Measurements from ENCODE around the gene MAP1LC3A.

Gene MAP1LC3A

DNA sequence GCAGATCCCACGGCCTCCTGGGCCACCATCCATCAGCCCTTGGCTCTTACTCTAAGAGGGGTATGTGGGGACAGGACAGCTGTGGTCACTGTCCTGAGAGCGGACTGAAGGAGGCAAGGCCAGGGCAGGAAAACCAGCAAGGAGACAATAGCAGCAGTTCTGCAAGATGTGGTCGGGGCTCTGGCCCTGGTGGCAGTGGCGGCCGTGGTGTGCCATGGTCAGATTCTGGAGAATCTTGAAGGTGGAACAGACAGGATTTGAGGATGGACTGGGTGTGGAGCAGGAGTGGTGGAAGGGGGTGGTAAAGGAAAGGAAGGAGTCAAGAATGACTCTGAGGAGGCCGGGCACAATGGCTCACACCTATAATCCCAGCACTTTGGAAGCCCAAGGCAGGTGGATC lies 5.9 kb upstream of the MAP1LC3A start:
- DNase-seq = no peak

DNA sequence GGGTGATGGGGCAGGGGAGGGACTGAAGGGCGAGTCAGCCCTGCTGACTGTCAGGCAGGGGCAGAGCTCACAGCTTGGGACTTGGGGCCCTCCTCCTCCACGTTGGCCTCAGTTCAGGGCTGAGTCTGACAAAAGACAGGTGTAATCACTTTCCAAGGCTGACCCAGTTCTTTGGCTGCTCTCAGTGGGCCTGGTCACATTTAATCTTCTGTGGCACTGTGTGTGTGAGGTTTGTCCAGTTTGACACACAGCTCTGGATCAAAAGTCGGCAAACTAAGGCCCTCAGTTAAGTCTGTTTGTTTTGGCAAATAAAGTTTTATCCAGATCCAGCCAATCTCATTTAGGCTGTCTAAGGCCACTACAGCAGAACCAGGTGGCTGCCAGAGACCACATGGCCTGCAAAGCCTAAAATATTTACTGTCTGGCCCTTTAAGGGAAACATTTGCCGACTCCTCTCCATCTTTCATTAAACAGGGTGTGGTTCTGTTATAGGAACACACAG lies 5.1 kb upstream of the MAP1LC3A start:
- no peak for DNase-seq

DNA sequence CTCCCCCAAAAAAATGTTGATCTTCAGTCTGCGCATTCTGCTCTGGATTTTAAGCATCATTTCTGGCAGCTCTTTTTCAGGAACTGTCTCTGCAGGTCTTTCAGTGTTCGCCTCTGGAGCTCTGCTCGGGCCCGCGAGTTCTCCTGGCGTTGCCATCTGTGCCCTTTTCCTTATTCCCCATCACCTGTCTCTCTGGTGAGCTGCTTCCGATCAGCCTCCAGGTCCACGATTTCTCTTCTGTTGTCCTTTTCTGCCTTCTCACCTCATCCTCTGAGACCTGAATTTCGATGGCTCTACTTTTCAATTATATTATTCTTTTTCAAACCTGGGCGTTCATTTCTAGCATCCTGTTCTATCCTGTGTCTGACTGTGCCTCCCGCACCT lies 590 bp upstream of the MAP1LC3A start:
- DNase-seq = no peak

DNA sequence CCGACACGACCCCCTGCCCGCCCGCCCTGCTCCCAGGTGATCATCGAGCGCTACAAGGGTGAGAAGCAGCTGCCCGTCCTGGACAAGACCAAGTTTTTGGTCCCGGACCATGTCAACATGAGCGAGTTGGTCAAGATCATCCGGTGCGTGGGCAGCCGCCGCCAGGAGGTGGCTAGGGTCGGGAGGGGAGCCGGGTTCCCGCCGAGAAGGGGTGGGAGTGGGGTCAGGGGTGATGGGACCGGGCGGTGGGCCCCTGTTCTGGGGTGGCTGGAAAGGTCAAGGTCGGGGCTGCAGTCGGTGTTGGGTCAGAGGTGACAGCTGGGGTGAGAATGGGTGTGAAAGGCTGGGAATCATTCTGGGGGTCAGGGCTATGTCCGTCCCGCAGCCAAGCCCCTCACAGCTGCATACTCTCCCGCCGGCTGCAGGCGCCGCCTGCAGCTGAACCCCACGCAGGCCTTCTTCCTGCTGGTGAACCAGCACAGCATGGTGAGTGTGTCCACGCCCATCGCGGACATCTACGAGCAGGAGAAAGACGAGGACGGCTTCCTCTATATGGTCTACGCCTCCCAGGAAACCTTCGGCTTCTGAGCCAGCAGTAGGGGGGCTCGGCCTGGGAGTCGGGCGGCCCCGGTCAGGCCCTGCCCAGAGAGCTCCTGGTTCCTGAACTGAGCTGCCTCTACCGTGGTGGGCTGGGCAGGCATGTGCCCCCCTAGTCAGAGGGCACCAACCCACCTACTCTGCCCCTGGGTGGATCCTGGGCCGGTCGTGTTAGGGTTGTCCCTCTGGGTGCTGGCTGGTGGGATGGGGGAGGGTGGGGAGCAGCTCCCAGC lies 1.0 kb downstream of the MAP1LC3A start:
- no peak for DNase-seq

DNA sequence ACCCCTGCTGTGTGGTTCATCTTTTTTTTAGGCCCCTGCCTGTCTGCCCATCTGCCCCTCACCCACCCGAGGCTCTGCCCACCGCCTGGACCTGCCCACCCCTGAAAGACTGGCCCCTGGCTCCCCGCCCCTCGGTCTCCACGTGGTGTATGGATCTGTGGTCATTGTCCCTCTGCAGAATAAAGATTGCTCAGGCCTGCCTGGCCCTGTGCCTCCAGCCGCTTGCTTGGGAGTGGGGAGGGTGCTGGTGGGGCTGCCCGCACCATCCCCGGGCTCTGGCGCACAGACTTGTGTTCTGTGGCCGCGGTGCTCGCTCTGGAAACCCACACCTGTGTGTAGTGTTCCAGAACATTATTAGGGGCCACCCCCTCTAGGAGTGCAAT lies 1.6 kb downstream of the MAP1LC3A start:
- no peak for DNase-seq

DNA sequence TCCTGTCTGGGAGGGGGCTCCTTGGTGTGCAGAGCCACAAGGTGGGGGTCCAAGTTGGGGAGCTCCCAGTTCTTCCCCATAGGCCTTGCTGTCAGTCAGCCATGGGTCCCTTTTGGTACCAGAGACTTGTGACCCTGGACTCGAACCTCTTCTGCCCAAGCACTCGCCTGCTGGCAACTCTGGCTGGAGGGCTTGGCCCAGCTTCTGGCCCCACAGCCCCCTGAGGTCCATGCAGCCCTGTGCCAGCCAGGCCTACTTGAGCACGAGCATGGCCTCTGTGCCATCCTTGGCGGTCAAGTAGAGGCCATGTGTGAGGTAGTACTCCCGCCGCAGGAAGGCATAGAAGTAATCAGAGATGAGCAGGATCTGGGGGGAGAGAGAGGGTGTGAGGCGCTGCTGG lies 2.1 kb downstream of the MAP1LC3A start:
- DNase-seq = no peak

DNA sequence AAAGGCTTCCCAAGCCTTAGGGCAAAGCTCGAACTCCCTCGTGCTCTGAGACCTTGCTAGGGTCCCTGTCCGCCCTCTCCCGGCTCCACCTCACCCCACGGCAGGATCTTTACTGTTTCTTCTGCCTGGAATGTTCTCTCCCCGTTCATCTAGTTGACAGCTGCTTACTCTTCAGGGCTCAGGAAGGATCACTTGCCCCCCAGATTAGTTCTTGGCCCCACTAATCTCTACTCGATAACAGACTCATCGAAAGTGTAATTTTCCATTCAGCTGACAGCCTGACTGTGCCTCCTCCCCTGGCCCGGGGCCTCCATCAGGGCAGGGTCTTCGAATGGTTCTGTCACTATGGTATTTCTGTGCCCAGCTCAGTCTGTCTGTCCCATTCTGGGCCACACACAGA lies 3.1 kb downstream of the MAP1LC3A start:
- no peak for DNase-seq

DNA sequence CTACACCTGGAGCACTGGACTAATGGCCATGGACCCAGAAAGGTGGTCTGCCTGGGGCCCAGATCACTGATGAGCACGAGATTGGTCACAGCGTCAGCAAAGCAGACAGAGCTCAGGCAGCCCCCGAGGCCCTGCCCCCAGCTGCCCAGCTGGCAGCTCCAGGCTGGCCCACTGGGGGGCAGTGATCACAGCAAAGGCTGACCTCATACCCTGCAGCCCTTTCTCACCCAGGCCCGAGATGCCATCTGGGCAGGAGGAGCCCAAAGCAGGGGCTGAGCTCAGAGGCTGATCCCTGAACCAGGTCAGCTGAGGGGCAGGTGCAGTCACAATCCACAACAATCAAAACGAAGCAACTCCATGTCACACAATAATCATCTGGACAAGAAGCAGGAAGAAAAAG lies 4.1 kb downstream of the MAP1LC3A start:
- DNase-seq = no peak

DNA sequence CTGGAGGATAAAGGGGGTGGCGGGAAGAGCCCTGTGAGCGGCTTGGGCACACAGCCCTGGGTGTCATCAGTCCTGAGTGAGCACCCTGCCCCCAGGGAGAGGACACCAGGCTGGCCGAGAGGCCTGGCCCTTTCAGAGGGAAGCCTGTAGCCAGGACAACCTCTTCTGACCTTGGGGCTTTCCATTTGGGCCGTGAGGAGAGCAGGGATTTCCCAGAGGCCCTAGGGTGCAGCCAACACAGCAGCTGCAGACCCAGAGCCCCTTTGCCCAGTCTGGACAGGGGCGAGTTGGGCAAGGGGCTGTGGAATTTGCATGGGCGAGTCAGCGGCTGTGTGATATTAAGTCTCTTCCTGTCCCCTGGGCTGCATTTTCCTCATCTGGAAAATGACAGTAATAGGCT lies 6.3 kb downstream of the MAP1LC3A start:
- no peak for DNase-seq

DNA sequence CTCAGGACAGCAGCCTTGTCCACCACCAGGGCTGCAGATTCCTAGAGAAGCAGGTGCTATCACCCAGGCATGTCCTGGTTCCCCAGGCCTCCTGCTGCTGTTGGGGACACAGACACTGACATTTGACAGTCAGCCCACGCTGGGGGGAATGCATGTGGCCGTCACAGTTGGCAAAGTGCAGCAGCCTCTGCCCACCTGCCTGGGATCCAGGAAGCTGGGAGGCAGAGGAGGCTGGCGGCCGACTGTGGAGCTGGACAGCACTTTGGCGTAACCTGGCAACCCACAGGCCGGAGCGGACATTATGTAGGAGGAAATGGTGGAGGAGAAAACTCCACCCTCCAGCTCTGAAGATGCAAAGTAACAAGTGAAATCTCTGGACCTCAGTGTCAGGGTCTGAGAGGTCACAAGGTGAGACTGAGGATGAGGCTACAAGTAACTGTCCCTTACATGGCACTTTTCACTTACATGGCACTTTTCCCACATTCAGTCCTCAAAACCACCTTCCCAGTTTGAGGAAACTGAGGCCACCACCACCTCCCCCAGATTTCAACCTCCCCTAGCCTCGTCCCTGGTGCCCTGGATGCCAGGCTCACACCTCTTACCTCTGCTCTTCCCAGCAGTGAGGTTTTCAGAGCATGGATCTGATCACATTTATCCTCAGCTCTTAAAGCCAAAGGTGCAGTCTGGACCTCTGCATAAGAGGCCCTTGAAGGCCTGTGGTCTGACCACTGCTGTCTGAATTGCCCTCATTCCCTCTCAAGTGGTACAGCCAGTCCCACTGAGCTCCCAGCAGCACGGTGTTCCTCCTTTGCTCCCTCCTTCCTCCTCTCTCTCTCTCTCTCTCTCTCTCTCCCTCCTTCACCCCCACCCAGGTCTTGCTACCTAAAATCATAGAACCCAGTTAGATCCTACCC lies 8.7 kb downstream of the MAP1LC3A start:
- no peak for DNase-seq

DNA sequence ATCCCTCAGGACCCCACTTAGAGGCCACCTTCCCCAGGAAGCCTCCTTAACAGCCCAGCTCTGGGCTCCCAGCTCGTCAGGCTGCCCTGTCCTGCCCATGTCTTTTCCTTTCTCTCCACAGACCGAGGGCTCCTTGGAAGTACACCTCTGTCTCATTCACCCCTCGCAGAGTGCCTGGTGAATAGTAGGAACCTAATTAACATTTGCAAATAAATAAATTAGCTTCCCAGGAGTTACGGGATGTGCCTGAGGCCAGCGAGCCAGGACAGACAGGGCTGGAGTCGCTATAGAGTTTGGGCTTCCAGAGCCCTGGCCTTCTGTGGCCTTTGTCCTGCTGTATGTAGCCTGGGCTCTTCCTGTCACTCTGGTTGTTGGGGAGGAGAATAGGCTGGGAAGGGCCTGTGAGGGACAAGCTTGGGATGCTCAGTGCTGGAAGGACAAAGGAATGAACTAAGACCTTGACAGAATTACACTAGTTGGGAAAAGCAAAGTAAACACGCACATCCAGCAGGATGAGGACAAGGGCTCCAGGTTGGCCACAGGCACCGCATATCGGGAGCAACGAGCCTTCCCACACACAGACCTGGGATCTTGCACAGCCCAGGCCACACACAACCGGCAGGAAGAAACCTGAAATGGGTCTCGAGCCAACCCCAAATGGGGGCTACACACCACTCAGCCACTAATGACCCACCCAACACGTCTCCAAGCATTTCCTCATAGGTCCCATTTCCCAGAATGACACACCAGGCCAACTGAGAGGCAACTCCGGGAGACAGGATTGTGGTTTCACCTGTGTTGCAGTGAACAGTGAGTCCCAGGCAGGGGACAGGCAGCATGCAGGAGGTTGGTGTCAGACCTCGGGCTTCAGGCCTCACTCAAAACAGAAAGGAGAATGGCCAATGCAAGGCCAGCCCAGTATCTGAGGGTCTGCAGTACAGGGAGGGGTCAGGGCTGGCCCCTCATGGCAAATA lies 9.7 kb downstream of the MAP1LC3A start:
- DNase-seq = no peak

DNA sequence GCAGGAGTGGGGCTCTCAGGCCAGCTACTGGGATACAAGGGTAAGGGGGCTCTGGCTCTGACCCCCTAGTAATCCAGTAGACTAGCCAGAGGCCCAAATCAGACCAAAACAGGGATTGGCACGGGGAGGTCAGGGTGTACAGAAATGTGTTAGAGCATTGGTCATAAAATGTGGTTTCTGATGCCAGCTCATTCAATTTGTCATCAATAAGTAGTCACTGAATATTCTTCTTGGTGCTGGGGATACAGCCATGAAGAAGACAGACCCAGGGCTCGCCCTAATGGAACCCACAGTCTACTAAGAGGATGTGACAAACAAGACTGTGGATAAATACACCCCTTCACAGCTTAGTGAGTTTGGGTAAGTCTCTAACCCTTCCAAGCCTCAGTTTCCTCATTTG lies 11.1 kb downstream of the MAP1LC3A start:
- DNase-seq = no peak

DNA sequence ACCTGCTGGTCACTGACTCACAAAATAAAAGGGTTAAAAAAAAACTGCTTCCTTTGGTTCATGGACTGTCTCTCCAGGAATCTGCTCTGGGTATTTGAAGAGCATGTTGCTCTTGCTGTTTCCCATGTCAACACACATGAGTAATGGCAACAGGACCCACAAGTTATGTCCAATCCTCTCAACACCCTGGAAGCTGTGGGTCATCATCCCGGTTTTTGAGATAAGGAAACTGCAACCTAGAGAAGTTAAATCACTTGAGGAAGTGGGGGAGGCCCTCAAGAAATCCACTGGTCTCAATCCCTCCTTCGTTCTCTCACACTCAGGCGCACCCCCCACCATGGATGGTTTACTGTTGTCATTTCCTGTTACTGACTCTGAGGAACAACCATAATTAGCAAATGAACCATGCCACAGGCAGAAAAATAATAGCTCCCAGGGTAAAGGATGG lies 12.4 kb downstream of the MAP1LC3A start:
- no peak for DNase-seq

DNA sequence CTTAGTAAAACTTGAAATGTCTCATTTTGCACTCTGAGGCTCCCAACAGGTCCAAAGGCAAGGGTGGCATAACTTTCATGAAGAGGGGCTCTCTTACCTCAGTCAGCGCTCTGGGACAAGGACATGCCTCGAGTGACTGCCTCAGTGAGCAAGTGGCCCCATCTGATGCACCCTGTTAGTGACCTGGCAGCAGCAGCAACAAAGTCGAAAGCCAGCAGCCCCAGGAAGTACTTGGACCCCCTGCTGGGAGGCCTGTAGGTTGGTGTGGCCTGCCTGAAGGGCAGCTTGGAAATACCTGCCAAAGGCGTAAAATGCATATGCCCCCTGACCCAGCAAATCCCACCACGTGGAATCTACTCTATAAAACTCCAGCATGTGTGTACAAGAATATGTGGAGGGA lies 13.2 kb downstream of the MAP1LC3A start:
- no peak for DNase-seq

DNA sequence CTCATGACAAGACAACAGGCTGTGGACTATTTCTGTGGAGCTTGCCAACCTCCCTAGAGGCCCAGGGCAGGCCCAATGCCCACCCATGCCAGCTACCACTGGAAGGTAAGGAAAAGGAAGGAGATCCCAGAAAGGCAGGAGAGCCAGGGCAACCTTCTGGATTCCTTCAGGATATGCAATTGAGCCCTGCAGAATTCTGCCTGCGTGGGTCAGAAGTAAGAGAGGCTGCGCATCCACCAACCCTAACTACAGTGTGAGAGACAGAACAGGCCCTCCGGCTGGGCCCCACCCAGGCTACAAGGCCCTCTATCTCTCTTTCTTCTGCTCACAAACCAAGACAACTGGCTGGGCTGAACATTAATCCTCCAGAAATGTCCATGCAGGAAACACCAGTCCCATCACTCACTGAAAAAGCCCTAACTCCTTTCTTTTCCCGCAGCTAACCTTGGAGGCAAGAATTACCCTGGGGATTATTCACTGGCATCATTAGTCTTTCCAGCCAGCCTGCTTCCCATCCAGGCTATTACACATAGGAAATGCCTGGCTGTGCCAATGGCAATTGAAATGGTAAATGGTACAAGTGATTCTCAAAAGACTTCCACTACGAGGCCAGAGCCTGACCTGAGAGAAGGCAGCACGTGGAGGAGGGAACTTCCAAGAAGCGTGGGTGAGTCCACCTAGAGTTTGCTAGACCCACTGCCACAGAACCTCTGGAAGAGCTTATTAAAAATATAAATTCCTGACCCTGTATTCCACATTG lies 15.2 kb downstream of the MAP1LC3A start:
- DNase-seq = no peak

DNA sequence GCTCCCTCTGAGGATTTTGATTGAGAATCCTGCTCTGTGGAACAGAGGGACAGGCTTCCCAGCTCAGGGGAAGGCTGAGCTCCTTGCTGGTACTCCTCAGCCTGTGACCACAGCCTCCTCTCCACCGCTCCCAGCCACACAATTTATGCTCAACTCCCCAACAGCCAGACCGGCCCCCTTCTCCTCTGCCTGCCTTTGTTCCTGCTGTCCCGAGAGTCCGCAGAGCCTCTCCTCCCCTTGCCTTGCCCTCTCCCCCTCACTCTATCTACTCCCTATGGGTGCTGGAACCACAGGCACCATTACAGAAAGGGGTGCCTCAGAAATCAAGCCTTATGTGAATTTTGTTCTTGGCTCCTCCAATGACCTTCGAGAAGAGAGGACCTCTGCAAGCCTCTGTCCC lies 15.9 kb downstream of the MAP1LC3A start:
- no peak for DNase-seq

DNA sequence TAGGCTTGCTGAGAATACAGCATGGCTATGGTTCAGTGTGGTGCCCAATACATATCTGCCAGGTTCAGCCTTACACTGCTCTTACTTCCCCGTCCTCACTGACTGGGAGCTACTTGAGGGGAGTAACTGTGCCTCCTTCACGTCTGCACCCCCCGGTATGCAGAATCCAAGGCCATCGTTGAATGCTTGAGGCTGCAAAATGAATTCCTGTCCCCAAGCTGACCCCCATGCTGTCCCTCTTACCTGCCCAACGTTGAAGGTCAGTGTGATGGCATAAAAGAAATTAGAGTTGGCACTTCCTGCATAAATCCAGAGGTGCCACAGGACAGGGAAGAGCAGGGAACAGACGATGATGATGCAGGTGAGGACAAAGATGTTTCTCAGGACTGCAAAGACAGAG lies 16.3 kb downstream of the MAP1LC3A start:
- DNase-seq = no peak

DNA sequence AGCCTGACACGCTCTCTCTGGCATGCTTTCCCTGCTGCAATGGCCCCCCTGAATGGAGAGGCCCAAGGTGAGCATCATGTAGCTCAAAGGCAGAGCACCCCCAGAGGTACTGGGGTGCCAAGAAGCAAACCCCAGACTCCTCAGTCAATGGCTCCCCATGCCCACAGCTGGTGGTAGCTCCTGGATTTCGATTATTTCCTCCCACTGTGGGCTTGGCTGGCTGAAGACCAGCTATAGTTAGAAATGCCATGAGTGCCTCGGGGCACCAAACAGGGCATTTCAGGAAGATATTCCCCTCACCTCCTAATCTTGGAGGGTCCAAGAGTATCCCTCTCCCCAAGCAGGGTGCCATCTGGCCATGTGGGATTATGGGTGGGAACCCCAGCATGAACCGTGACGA lies 16.8 kb downstream of the MAP1LC3A start:
- no peak for DNase-seq

DNA sequence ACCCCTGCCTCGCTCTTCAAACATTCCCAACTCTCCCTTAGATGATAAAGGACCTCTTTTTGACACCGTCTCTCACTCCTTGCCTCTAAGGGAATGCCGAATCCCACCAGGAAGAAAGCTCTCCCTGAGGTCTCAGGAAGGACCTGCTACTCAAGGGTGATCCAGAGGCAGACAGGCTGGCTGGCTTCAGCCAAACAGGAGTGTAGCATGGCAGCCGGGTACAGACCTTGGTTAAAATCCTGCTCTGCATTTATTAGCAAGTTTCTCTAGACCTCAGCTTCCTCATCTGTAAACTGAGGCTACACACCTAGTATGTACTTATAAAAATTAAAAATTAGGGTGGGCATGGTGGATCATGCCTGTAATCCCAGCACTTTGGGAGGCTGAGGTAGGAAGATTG lies 17.2 kb downstream of the MAP1LC3A start:
- no peak for DNase-seq

DNA sequence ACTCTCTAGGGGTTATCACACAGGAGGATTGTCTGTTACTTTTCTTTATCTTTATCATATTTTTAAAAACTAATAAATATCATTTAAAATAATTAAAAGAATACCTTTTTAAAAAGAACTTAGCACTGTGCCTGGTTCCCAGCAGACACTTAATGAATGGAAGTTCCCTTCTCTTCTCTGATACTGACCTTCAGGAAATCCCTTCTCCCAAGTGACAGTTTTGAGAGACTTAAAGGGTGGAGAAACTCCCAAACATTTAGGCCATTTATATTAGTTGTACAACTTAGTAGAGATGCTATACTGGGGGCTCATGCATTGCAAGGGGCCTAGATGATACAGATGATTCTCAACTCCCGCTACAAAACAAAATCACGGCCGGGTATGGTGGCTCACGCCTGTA lies 18.5 kb downstream of the MAP1LC3A start:
- no peak for DNase-seq

DNA sequence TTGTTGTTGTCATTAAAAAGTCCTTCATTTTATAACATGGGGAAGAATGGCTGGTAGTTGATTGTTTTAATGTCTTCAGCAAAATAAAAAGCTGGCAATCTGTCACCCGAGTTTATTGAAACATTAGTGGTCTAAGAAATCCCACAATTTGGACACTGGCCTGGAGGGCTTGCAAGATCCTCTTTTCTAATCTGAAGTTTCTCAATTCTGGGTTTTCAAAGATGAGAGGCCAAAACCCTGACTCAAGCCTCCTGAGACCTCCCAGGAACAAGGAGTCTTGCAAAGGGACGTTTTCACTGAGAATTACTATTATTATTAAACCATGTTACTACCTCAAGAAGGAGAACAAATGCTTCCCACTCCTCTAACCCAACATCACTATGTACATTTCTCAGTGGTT lies 19.5 kb downstream of the MAP1LC3A start:
- DNase-seq = no peak

DNA sequence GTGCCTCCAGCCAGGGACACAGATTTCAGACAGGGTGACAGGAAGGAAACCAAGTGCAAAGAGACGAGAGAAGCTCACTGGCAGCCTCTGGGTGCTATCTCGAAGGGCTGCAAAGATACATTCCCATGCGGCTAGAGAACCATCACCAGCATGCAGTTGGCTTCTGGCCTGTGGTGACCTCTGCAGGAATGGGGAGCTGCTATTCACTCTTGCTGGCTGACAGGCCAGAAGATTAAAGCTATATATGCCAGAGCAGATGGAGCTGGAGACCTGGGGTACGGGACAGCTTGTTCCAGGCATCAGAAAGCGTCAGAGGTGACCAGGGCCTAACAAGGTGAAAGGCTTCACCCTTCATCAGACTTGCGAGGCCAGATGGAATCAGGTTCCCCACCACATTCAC lies 20.0 kb downstream of the MAP1LC3A start:
- no peak for DNase-seq

Data from CD4-positive, alpha-beta T cell treated with Interleukin-17A for 4 hours (primary cell).